GM19099 (cell line): ENCODE data around the gene GPRASP1.
A peak's percentile ranks its signal among the peaks of the same experiment; 100 is the strongest.

Experiments
- POLR2A ChIP-seq: IDR thresholded peaks from 3 replicates; pipeline ENCODE4 v1.6.1; 2011; ENCODE audit warnings: low read depth; ENCODE audit not compliant: insufficient read length; ENCODE audit errors: extremely low read depth

Gene GPRASP1

DNA sequence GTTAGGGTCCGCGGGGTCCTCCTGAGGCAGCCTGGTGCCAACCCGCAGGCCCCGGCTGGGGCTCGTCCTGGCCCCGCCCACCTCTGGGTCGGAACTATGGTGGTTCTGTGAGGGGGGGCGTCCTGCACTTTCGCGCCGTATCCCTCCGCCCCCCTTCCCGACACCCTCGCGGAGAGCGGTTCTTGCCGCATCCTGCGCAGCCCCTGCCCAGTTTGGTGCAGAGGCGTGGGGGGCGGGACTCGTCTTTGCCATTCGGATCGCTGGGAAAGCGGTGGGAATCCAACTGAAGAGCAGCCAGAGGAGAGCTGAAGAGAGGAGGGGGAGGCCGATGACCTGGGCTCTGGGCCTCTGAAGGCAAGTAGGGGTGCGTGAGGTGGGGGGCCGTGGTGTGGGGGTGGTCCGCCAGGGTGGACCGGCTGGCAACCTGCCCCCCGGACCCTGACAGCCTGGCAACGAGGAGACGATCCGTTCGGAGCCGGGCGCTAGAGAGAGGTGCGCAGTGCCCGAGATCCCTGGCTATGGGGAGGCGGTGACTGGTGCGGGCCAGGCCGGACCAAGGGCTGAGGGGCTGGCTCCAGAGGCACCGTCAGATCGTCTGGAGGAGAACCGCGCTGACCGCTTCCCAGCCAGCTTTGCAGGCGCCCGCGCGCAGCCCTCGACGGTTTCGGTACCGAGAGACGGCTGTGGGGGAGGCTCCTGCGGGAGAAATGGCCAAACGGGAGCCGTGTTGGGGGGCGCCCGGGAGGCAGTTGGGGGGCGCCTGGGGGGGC lies at the start of gene GPRASP1:
TSS of gene GPRASP1 (plus strand) at position 242 of the 770 bp plus-strand sequence. CDS start 2,431 bp downstream, outside the sequence.
- TF ChIP-seq POLR2A, result no peak

DNA sequence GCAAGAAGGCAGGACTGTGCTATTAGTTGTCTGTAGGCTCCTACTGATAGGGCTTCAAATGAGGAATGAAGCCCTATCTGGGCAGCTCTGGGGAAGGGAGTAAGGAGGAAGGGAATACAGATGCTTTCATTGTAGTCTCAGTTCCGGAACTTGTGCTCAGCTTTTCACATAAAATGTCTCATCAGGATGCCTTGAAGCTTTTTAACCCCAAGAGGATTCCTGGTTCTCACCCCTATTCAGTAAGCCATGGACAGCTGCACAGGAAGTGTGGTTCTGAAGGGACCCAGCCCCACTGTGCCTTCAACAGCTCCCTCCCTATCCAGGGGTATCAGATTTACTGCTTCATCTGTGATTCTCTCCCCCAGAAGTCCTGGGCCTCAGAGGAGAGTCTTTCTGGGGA lies 47.0 kb upstream of the GPRASP1 start:
- no peak for TF ChIP-seq POLR2A

DNA sequence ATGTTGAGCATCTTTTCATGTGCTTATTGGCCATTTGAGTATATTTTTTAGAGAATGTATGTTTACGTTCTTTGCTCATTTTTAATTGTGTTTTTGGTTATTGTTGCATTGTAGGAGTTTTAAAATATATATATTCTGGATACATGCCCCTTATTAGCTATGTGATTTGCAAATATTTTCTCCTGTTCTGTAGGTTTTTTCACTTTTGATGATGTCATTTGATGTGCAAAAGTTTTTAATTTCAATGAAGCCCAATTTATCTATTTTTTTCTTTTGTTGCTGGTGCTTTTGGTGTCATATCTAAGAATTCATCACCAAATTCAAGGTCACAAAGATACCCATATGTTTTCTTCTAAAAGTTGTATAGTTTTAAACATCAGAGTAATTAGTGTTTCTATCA lies 45.2 kb upstream of the GPRASP1 start:
- TF ChIP-seq POLR2A, result no peak

GRCh38 chrX:102610905-102611304 lies 40.4 kb upstream of the GPRASP1 start:
- no peak for TF ChIP-seq POLR2A

GRCh38 chrX:102624105-102624504 lies 27.2 kb upstream of the GPRASP1 start:
- TF ChIP-seq POLR2A, result no peak

GRCh38 chrX:102627640-102628039 lies 23.6 kb upstream of the GPRASP1 start:
- no peak for TF ChIP-seq POLR2A

GRCh38 chrX:102637561-102637960 lies 13.7 kb upstream of the GPRASP1 start:
- no peak for TF ChIP-seq POLR2A

- no peak for TF ChIP-seq POLR2A
Observed at GRCh38 chrX:102650903-102651241, 411 bp upstream of the GPRASP1 start.

DNA sequence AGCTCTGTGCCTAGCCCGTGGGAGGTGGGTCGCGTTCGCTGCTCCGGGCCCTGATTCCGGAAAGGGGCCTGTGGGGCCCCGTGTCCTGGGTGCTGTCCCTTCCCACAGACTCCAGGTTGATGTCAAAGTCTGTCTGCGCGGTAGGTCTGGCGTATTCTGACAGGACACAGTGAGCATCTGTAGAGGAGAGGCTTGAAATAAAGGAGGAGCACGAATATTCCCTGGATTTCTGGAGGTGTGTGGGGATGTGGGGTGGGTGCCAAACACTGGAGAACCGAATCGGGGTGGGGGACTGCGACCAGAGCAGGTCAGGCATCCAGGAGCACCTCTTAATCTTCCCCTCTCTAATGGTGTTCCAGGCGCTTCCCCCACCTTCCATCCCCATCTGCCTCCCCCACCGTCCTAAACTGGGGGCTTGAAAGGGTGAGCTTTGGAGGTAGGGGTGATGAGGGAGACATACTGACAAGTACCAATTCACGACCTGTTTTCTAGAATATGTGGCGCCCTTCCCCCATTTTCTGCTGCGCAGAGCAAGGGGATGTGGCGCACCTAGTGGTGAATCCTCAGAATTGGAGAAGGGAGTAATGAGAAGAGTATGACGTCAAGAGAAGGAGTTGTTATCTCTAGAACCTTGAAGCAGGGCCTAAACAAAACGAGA lies 877 bp downstream of the GPRASP1 start:
- no peak for TF ChIP-seq POLR2A

- TF ChIP-seq POLR2A, result no peak
Observed at GRCh38 chrX:102654696-102655095, 3.4 kb downstream of the GPRASP1 start.

GRCh38 chrX:102658556-102658955 lies 7.3 kb downstream of the GPRASP1 start:
- TF ChIP-seq POLR2A, result no peak

- peak; percentile 48 for TF ChIP-seq POLR2A
Observed at GRCh38 chrX:102659790-102660757, 8.8 kb downstream of the GPRASP1 start.

DNA sequence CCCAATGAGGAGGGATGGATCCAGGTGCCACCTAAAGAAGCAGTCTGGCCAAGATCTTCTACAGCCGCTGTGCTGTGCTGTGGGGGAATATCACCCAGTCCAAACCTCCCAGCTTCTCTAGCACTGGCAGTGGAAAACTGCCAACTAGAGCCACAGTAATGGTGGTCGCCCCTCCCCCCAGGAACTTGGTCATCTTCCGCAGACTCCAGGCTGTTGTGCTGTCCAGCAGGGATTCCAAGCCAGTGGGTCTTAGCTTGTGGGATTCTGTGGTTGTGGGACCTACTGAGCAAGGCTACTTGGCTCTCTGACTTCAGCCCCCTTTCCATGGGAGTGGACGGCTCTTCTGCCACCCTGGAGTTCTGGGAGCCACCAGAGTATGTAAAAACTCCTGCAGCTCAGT lies 18.2 kb downstream of the GPRASP1 start:
- TF ChIP-seq POLR2A, result no peak

DNA sequence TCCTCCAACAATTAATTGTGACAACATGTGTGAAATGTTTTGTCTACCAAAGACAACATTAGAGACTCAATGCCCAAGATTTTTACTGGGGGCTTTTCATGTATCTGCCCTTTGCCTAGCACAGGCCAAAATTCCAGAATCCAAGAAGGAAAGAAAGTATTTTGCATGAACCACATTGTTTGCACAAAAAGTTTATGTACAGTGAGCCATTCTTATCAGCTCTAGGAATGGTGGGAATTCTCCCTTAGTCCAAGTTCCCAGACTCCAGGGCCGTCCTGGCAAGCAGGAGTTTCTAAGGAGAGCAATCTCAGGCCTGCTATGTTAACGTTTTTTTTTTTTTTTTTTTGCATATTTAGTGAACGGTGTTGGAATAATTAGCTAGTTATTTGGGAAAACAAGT lies 21.6 kb downstream of the GPRASP1 start:
- TF ChIP-seq POLR2A, result no peak

GRCh38 chrX:102684772-102685520 lies 33.7 kb downstream of the GPRASP1 start:
- TF ChIP-seq POLR2A, result no peak
